Measurements from ENCODE around the gene SPHK2. TPM values are rescaled to one million over a fixed set of nuclear protein-coding genes. Genes with fewer than 3 reads are reported as not detected.

Gene SPHK2
- total RNA-seq, 1 donor = 4.5 TPM

GRCh38 chr19:48614436-48615230 lies 4.7 kb upstream of the SPHK2 start, which contains the start of gene FAM83E:
TSS of gene FAM83E (minus strand) at chr19:48615076. CDS start at chr19:48613372, 1,704 bp downstream.
- Histone ChIP-seq H3K9me3 (ENCODE audit: low read depth, low read length) (no peaks in the 10 kb centered on the region), H3K4me1 (ENCODE audit: insufficient read depth, low read length) (peaks cover 24% of the 10 kb centered on the region), H3K4me3 (ENCODE audit: low read length) (no peak within 1 kb of the TSS), H3K27me3 (ENCODE audit: insufficient read depth, low read length) (no peaks in the 10 kb centered on the region)

GRCh38 chr19:48615231-48616040 lies 3.9 kb upstream of the SPHK2 start:
- Histone ChIP-seq H3K27me3 (ENCODE audit: insufficient read depth, low read length) (no peaks in the 10 kb centered on the region), H3K4me3 (ENCODE audit: low read length) (no peak overlapping the region), H3K4me1 (ENCODE audit: insufficient read depth, low read length) (peaks cover 32% of the 10 kb centered on the region), H3K9me3 (ENCODE audit: low read depth, low read length) (no peaks in the 10 kb centered on the region)

GRCh38 chr19:48616041-48616436 lies 3.3 kb upstream of the SPHK2 start:
- H3K4me3 ChIP-seq (ENCODE audit: low read length) = no peak overlapping the region
- no peaks in the 10 kb centered on the region for H3K27me3 ChIP-seq (ENCODE audit: insufficient read depth, low read length)
- H3K4me1 ChIP-seq (ENCODE audit: insufficient read depth, low read length) = peaks cover 36% of the 10 kb centered on the region
- no peaks in the 10 kb centered on the region for H3K9me3 ChIP-seq (ENCODE audit: low read depth, low read length)

GRCh38 chr19:48616491-48617056 lies 2.7 kb upstream of the SPHK2 start:
- Histone ChIP-seq H3K9me3 (ENCODE audit: low read depth, low read length) (no peaks in the 10 kb centered on the region), H3K27me3 (ENCODE audit: insufficient read depth, low read length) (no peaks in the 10 kb centered on the region), H3K4me1 (ENCODE audit: insufficient read depth, low read length) (peaks cover 41% of the 10 kb centered on the region), H3K4me3 (ENCODE audit: low read length) (no peak overlapping the region)

GRCh38 chr19:48617146-48617937 lies 2.0 kb upstream of the SPHK2 start:
- Histone ChIP-seq H3K27me3 (ENCODE audit: insufficient read depth, low read length) (no peaks in the 10 kb centered on the region), H3K4me1 (ENCODE audit: insufficient read depth, low read length) (peaks cover 49% of the 10 kb centered on the region), H3K4me3 (ENCODE audit: low read length) (no peak overlapping the region), H3K9me3 (ENCODE audit: low read depth, low read length) (no peaks in the 10 kb centered on the region)

- Histone ChIP-seq H3K4me1 (ENCODE audit: insufficient read depth, low read length) (peaks cover 60% of the 10 kb centered on the region), H3K4me3 (ENCODE audit: low read length) (peak overlapping the region; percentile 99), H3K27me3 (ENCODE audit: insufficient read depth, low read length) (no peaks in the 10 kb centered on the region), H3K9me3 (ENCODE audit: low read depth, low read length) (no peaks in the 10 kb centered on the region)
Measured at GRCh38 chr19:48618278-48618915, 909 bp upstream of the SPHK2 start.

- H3K4me3 ChIP-seq (ENCODE audit: low read length) = peak overlapping the region; percentile 99
- H3K4me1 ChIP-seq (ENCODE audit: insufficient read depth, low read length) = peaks cover 71% of the 10 kb centered on the region
- no peaks in the 10 kb centered on the region for H3K27me3 ChIP-seq (ENCODE audit: insufficient read depth, low read length)
- H3K9me3 ChIP-seq (ENCODE audit: low read depth, low read length) = no peaks in the 10 kb centered on the region
Measured at GRCh38 chr19:48619692-48620585, 633 bp downstream of the SPHK2 start.

- H3K4me1 ChIP-seq (ENCODE audit: insufficient read depth, low read length) = peaks cover 49% of the 10 kb centered on the region
- H3K4me3 ChIP-seq (ENCODE audit: low read length) = peak overlapping the region; percentile 12
- no peaks in the 10 kb centered on the region for H3K27me3 ChIP-seq (ENCODE audit: insufficient read depth, low read length)
- H3K9me3 ChIP-seq (ENCODE audit: low read depth, low read length) = no peaks in the 10 kb centered on the region
Measured at GRCh38 chr19:48623556-48624066, 4.3 kb downstream of the SPHK2 start.

GRCh38 chr19:48624067-48624594 lies 4.8 kb downstream of the SPHK2 start:
- no peaks in the 10 kb centered on the region for H3K27me3 ChIP-seq (ENCODE audit: insufficient read depth, low read length)
- H3K9me3 ChIP-seq (ENCODE audit: low read depth, low read length) = no peaks in the 10 kb centered on the region
- H3K4me3 ChIP-seq (ENCODE audit: low read length) = peak overlapping the region; percentile 22
- H3K4me1 ChIP-seq (ENCODE audit: insufficient read depth, low read length) = peaks cover 49% of the 10 kb centered on the region

GRCh38 chr19:48624791-48625723 lies 5.8 kb downstream of the SPHK2 start:
- Histone ChIP-seq H3K9me3 (ENCODE audit: low read depth, low read length) (no peaks in the 10 kb centered on the region), H3K27me3 (ENCODE audit: insufficient read depth, low read length) (no peaks in the 10 kb centered on the region), H3K4me1 (ENCODE audit: insufficient read depth, low read length) (peaks cover 45% of the 10 kb centered on the region), H3K4me3 (ENCODE audit: low read length) (no peak overlapping the region)

GRCh38 chr19:48625891-48626327 lies 6.6 kb downstream of the SPHK2 start:
- Histone ChIP-seq H3K4me3 (ENCODE audit: low read length) (no peak overlapping the region), H3K27me3 (ENCODE audit: insufficient read depth, low read length) (no peaks in the 10 kb centered on the region), H3K4me1 (ENCODE audit: insufficient read depth, low read length) (peaks cover 47% of the 10 kb centered on the region), H3K9me3 (ENCODE audit: low read depth, low read length) (no peaks in the 10 kb centered on the region)

GRCh38 chr19:48627201-48627864 lies 8.0 kb downstream of the SPHK2 start:
- H3K27me3 ChIP-seq (ENCODE audit: insufficient read depth, low read length) = no peaks in the 10 kb centered on the region
- no peaks in the 10 kb centered on the region for H3K9me3 ChIP-seq (ENCODE audit: low read depth, low read length)
- peaks cover 45% of the 10 kb centered on the region for H3K4me1 ChIP-seq (ENCODE audit: insufficient read depth, low read length)
- H3K4me3 ChIP-seq (ENCODE audit: low read length) = no peak overlapping the region
